ENCODE measurements around the gene PLET1.

Gene PLET1

GRCh38 chr11:112280268-112281126, 19.8 kb upstream of the PLET1 start:
- DNase-seq = peak; percentile 56

- DNase-seq = peak; percentile 80
These were observed 19.2 kb upstream of the PLET1 start for GRCh38 chr11:112279901-112280267.

- no peak for DNase-seq
These were observed 18.1 kb upstream of the PLET1 start for GRCh38 chr11:112278803-112279202.

GRCh38 chr11:112277941-112278340, 17.3 kb upstream of the PLET1 start:
- no peak for DNase-seq

GRCh38 chr11:112277029-112277428, 16.4 kb upstream of the PLET1 start:
- no peak for DNase-seq

GRCh38 chr11:112274007-112274783, 13.5 kb upstream of the PLET1 start:
- DNase-seq = no peak

GRCh38 chr11:112273066-112273465, 12.4 kb upstream of the PLET1 start:
- DNase-seq = no peak

GRCh38 chr11:112271242-112271641, 10.6 kb upstream of the PLET1 start:
- DNase-seq = no peak

- DNase-seq = no peak
These were observed 10.0 kb upstream of the PLET1 start for GRCh38 chr11:112270551-112271180.

- DNase-seq = no peak
These were observed 8.5 kb upstream of the PLET1 start for GRCh38 chr11:112269139-112269538.

GRCh38 chr11:112268406-112268805, 7.7 kb upstream of the PLET1 start:
- DNase-seq = no peak

GRCh38 chr11:112267188-112267591, 6.5 kb upstream of the PLET1 start:
- no peak for DNase-seq

- no peak for DNase-seq
These were observed 5.7 kb upstream of the PLET1 start for GRCh38 chr11:112266410-112266778.

GRCh38 chr11:112265659-112266409, 5.2 kb upstream of the PLET1 start:
- DNase-seq = no peak

- no peak for DNase-seq
These were observed 5.5 kb downstream of the PLET1 start for GRCh38 chr11:112255067-112255720.

GRCh38 chr11:112253605-112254242, 6.9 kb downstream of the PLET1 start:
- no peak for DNase-seq

GRCh38 chr11:112249871-112250610, 10.6 kb downstream of the PLET1 start:
- DNase-seq = no peak

- no peak for DNase-seq
These were observed 12.5 kb downstream of the PLET1 start for GRCh38 chr11:112248201-112248600.

GRCh38 chr11:112247201-112247600, 13.5 kb downstream of the PLET1 start:
- no peak for DNase-seq

- DNase-seq = no peak
These were observed 19.2 kb downstream of the PLET1 start for GRCh38 chr11:112241486-112241885.

- DNase-seq = no peak
These were observed 22.6 kb downstream of the PLET1 start for GRCh38 chr11:112238041-112238440.

Measured in activated CD8-positive, alpha-beta memory T cell treated with anti-CD3 and anti-CD28 coated beads, Interleukin-2, amount 50 U/mL, for 4 hours (primary cell).